ENCODE data around the gene ACTL6A.
"Not testable (repeated sequence)": the region's sequence is repeated elsewhere in the genome, so short reads cannot be mapped to it uniquely, and the experiment has no call there.

Gene ACTL6A

DNA sequence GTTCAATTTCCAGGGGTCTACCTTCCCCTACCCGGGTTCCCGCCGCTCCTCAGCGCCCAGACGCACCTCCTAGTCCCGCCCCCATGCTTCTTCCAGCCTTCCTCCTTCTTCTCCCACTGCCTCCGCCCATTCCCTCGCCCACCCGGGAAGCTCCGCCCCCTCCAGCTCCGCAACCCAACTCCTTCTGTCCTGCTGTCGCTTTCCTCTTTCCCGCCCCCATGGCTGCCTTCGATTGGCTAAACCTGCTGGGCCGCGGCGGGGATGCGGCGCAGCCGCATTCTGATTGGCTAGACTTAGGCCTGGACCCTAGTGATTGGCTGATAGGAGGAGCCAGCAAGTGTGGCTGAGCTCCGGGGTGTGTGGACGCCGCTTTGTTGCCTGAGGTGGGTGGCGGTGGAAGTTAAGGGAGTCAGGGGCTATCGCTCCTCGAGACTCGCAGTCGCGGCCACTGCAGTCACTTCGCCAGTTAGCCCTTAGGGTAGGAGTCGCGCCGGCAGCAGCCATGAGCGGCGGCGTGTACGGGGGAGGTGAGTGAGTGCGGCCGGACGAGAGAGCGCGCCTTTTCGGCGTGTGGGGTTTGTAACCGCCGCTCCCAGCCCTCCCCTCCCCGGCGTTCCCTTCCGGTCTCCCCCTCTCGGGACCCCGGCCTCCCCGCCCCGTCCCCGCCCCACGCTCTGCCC is at the start of gene ACTL6A:
Gene ACTL6A, plus strand, starts transcription at position 336 of the 680 bp plus-strand sequence. Its CDS starts 167 bp downstream, at position 503.
- DNase-seq (peak; percentile 100), ATAC-seq (ENCODE audit: insufficient read depth, low read depth) (peak; percentile 93)
- Histone ChIP-seq H2AFZ (ENCODE audit: low read depth, low read length) (peak within 1 kb of the TSS; percentile 94), H3K36me3 (ENCODE audit: insufficient read depth, low read length) (no peaks in the 10 kb centered on the region), H3K9ac (ENCODE audit: low read depth, low read length) (peak within 1 kb of the TSS; percentile 89), H3K27ac (ENCODE audit: low read length) (peak within 1 kb of the TSS; percentile 99), H3K4me1 (ENCODE audit: insufficient read depth, low read length) (peaks cover 43% of the 10 kb centered on the region), H3K4me2 (ENCODE audit: insufficient read depth, low read length) (peak within 1 kb of the TSS; percentile 77), H3K9me3 (ENCODE audit: insufficient read depth, low read length, severe bottlenecking) (no peaks in the 10 kb centered on the region), H3K79me2 (ENCODE audit: insufficient read depth, low read length) (peaks cover 46% of the 10 kb centered on the region), H3K4me3 (ENCODE audit: low read depth in 1 of 2, low read length in 2 of 2) (peak within 1 kb of the TSS; percentile 72 to 89), H4K20me1 (ENCODE audit: insufficient read depth, low read length) (peaks cover 24% of the 10 kb centered on the region; the same call in 1 of the 2 replicates), H3K27me3 (ENCODE audit: insufficient read depth, low read length, poor library complexity) (no peaks in the 10 kb centered on the region)
- TF ChIP-seq, protein P1, sequence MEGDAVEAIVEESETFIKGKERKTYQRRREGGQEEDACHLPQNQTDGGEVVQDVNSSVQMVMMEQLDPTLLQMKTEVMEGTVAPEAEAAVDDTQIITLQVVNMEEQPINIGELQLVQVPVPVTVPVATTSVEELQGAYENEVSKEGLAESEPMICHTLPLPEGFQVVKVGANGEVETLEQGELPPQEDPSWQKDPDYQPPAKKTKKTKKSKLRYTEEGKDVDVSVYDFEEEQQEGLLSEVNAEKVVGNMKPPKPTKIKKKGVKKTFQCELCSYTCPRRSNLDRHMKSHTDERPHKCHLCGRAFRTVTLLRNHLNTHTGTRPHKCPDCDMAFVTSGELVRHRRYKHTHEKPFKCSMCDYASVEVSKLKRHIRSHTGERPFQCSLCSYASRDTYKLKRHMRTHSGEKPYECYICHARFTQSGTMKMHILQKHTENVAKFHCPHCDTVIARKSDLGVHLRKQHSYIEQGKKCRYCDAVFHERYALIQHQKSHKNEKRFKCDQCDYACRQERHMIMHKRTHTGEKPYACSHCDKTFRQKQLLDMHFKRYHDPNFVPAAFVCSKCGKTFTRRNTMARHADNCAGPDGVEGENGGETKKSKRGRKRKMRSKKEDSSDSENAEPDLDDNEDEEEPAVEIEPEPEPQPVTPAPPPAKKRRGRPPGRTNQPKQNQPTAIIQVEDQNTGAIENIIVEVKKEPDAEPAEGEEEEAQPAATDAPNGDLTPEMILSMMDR (IDR thresholded peaks at IDR 0.05; ENCODE audit: borderline replicate concordance, extremely low read depth, low read length, poor library complexity, severe bottlenecking), result no peak
- TF ChIP-seq EZH2 (IDR thresholded peaks at IDR 0.05; ENCODE audit: borderline replicate concordance, low read depth, low read length, severe bottlenecking), result no peak

DNA sequence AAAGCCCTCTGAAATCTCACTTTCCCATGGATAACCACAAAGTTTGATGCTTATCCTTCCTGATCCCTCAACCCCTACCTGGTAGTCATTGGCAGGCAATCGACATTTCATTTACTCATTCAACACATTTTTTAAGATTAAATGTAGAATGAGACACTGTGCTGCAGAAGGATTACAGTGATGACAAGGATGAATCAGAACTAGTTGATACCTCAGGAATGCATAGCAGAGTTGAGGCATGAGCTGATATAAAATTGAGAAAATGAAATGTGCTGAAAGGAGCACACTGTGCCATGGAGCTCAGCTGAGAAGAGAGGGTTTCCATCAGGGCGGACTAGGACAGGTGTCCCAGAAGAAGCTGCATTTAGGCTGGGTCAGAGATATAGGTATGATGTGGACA is 48.9 kb upstream of the ACTL6A start:
- no peaks in the 10 kb centered on the region for H4K20me1 ChIP-seq (ENCODE audit: insufficient read depth, low read length)
- H2AFZ ChIP-seq (ENCODE audit: low read depth, low read length), result no peak overlapping the region

DNA sequence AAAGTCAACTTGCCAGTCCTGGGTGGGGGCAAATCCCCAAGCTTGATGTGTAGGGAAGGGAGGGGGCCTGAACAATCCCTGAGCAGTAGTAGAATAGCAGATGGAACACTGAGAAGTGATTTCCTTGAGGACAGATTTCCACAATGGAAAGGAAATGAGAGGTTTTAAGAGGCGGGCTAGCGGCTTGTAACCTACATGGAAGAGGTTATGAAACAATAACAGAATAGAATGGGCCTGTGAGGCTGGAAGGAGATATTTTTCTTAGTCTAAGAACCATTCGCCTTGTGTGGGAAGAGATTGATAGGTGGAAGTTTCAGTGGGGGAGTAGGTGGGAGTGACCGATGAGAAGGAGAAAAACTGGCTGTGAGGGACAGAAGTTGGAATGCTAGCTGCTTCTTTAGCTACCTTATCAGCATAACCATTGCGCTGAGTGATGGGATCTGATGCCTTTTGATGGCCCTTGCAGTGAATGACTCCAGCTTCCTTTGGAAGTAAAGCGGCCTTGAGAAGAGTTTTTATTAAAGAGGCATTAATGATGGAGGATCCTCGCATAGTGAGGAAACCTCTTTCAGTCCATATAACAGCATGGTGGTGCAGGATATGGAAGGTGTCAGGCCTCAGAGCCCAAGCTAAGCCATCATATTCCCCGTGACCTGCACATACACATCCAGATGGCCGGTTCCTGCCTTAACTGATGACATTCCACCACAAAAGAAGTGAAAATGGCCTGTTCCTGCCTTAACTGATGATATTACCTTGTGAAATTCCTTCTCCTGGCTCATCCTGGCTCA is 46.1 kb upstream of the ACTL6A start:
- H3K36me3 ChIP-seq (ENCODE audit: insufficient read depth, low read length); H3K4me3 ChIP-seq (ENCODE audit: low read depth in 1 of 2, low read length in 2 of 2); H4K20me1 ChIP-seq (ENCODE audit: insufficient read depth, low read length); H3K9ac ChIP-seq (ENCODE audit: low read depth, low read length); H2AFZ ChIP-seq (ENCODE audit: low read depth, low read length); ATAC-seq (ENCODE audit: insufficient read depth, low read depth); H3K4me1 ChIP-seq (ENCODE audit: insufficient read depth, low read length); H3K4me2 ChIP-seq (ENCODE audit: insufficient read depth, low read length); DNase-seq; H3K79me2 ChIP-seq (ENCODE audit: insufficient read depth, low read length); H3K9me3 ChIP-seq (ENCODE audit: insufficient read depth, low read length, severe bottlenecking); H3K27me3 ChIP-seq (ENCODE audit: insufficient read depth, low read length, poor library complexity); H3K27ac ChIP-seq (ENCODE audit: low read length): not testable (repeated sequence)

More for the DNA sequence above, 48.9 kb upstream of the ACTL6A start:
- Histone ChIP-seq H3K36me3 (ENCODE audit: insufficient read depth, low read length) (no peaks in the 10 kb centered on the region), H3K79me2 (ENCODE audit: insufficient read depth, low read length) (no peaks in the 10 kb centered on the region), H3K4me3 (ENCODE audit: low read depth in 1 of 2, low read length in 2 of 2) (no peak overlapping the region), H3K4me2 (ENCODE audit: insufficient read depth, low read length) (no peak overlapping the region), H3K9ac (ENCODE audit: low read depth, low read length) (no peak overlapping the region), H3K27ac (ENCODE audit: low read length) (no peak overlapping the region), H3K4me1 (ENCODE audit: insufficient read depth, low read length) (no peaks in the 10 kb centered on the region), H3K9me3 (ENCODE audit: insufficient read depth, low read length, severe bottlenecking) (no peaks in the 10 kb centered on the region), H3K27me3 (ENCODE audit: insufficient read depth, low read length, poor library complexity) (peaks cover 2% of the 10 kb centered on the region)
- no peak for TF ChIP-seq EZH2 (IDR thresholded peaks at IDR 0.05; ENCODE audit: borderline replicate concordance, low read depth, low read length, severe bottlenecking)
- TF ChIP-seq, protein P1 (IDR thresholded peaks at IDR 0.05; ENCODE audit: borderline replicate concordance, extremely low read depth, low read length, poor library complexity, severe bottlenecking), result no peak
- ATAC-seq (ENCODE audit: insufficient read depth, low read depth) (no peak), DNase-seq (no peak)

DNA sequence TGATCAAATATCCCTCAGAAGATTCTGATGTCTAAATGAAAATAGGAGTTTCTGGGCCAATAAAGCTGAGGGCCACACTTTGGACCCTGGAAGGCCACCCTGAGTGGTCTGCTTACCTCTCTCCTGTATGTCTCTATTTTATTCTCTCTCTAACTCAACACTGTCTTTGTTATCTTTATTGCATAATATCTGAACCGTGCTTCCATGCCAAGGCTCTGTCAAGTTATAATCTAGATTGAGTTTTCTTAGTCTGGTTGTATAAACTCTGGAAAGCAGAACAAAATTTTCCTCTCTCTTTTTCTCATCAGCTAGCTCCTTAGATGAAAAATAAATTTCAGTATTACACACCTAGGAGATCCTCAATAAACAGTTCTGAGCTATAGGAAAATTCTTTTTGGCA is 36.2 kb upstream of the ACTL6A start:
- TF ChIP-seq EZH2 (IDR thresholded peaks at IDR 0.05; ENCODE audit: borderline replicate concordance, low read depth, low read length, severe bottlenecking), result no peak
- TF ChIP-seq, protein P1 (IDR thresholded peaks at IDR 0.05; ENCODE audit: borderline replicate concordance, extremely low read depth, low read length, poor library complexity, severe bottlenecking), result no peak
- no peak overlapping the region for H3K4me2 ChIP-seq (ENCODE audit: insufficient read depth, low read length)
- ATAC-seq (ENCODE audit: insufficient read depth, low read depth) (no peak), DNase-seq (no peak)
- peaks cover 6% of the 10 kb centered on the region for H3K4me1 ChIP-seq (ENCODE audit: insufficient read depth, low read length)
- H4K20me1 ChIP-seq (ENCODE audit: insufficient read depth, low read length), result no peaks in the 10 kb centered on the region
- H3K4me3 ChIP-seq (ENCODE audit: low read depth in 1 of 2, low read length in 2 of 2), result no peak overlapping the region
- no peaks in the 10 kb centered on the region for H3K79me2 ChIP-seq (ENCODE audit: insufficient read depth, low read length)
- H3K27ac ChIP-seq (ENCODE audit: low read length), result no peak overlapping the region
- H3K27me3 ChIP-seq (ENCODE audit: insufficient read depth, low read length, poor library complexity), result no peaks in the 10 kb centered on the region
- no peaks in the 10 kb centered on the region for H3K9me3 ChIP-seq (ENCODE audit: insufficient read depth, low read length, severe bottlenecking)
- H2AFZ ChIP-seq (ENCODE audit: low read depth, low read length), result no peak overlapping the region
- H3K9ac ChIP-seq (ENCODE audit: low read depth, low read length), result no peak overlapping the region
- no peaks in the 10 kb centered on the region for H3K36me3 ChIP-seq (ENCODE audit: insufficient read depth, low read length)

Measured in DND-41 (cell line).